GM21381 (cell line): ENCODE results near the gene CD93.

ENCODE experiments used
- ATAC-seq: cut with Tn5 transposase; IDR thresholded peaks from one replicate; pipeline ENCODE4 v1.9.1; 2021; ENCODE audit warnings: mild to moderate bottlenecking, moderate library complexity; ENCODE audit not compliant: unreplicated experiment

Gene CD93

GRCh38 chr20:23061734-23062561, 24.2 kb downstream of the CD93 start:
- ATAC-seq: no peak

DNA sequence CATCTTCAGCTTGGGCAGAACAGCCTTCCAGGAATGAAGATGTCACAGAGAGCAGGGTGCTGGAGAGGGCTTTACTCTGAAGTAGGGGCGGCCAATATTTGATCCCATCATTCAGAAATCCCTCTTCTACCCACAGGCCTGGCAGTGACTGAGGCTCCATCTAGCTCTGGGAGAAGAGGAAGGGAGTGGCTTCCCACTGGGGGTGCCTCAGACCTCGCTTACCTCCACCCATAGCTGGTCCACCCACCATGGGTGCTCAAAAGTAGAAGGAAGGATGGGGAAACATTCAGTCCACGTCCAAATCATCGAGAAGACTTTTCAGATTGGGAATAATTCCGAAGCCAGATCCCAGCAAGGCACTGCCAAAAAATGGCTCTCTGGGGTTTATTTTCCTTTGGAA, 24.9 kb downstream of the CD93 start:
- no peak for ATAC-seq

DNA sequence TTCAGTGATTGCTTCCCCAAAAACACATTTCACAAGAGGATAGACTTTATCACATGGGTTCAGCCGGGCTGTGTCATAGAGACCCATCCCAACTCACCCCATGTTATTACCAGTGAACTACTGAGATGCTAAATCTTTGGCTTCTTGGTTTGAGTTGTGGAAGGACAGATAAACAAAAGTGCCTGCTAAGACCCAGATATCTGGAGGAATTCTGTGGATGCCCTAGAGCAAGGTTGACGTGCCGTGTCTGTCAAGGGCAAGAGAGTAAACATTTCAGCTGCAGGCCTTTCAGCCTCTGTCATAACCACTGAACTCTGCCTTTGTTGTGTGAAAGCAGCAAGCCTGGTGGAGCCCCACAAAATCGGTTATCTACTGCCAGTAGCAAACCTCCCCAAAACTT, 25.5 kb downstream of the CD93 start:
- no peak for ATAC-seq

DNA sequence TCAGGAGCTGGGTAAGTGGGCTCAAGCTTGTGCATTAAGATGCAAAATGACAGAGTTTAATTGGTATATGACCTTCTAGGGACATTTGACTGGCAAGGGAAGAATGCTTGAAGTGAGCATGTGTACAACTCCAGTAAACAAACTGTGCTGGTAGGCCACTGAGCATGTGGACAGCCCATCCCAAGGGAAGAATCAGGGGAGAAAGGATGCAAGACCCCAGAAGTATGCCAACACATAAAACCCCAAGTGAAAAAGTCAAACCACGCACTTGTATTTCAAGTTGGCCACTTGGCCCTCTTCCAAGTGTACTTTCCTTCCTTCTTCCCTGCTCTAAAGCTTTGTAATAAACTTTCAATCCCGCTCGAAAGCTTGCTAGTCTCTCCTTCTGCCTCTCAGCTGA, 26.3 kb downstream of the CD93 start:
- no peak for ATAC-seq

DNA sequence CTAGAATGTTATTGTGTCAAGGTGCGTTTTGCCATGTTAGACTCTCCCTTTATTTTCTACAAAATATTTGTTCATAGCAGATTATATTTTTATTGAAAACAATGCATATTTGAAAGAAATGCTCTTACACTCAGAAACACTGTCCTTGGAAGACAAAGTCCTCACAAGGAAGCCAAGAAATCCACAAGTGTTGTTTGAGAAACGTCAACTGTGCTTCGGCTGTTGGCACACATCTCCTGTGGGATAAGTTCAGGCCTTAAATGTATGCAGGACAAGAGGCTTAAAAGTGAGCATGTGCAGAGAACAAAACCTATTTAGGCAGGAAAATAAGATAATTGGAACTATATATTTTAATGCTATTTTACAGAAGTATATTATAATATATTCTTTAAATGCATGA, 27.1 kb downstream of the CD93 start:
- no peak for ATAC-seq

- ATAC-seq: no peak
Measured at GRCh38 chr20:23058240-23058639, 27.9 kb downstream of the CD93 start.

DNA sequence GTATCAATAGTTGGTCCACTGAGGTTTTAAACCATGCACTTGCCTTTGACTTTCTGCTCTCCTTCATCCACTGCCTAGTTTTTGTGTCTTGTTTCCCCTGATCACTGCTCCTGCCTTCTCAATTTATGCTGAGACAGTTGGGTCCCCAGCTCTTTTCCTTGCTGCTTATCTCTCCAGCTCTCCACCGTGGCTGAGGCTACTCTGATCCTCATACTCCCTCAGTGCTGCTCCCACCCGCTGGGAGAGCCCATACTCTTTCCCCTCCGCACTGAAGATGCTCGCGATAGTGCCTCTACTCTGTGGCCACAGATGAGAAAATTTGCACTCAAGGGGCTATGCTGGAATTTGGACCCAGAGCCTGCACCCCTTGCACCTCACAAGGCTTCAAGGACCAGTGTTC, 33.2 kb downstream of the CD93 start:
- no peak for ATAC-seq

DNA sequence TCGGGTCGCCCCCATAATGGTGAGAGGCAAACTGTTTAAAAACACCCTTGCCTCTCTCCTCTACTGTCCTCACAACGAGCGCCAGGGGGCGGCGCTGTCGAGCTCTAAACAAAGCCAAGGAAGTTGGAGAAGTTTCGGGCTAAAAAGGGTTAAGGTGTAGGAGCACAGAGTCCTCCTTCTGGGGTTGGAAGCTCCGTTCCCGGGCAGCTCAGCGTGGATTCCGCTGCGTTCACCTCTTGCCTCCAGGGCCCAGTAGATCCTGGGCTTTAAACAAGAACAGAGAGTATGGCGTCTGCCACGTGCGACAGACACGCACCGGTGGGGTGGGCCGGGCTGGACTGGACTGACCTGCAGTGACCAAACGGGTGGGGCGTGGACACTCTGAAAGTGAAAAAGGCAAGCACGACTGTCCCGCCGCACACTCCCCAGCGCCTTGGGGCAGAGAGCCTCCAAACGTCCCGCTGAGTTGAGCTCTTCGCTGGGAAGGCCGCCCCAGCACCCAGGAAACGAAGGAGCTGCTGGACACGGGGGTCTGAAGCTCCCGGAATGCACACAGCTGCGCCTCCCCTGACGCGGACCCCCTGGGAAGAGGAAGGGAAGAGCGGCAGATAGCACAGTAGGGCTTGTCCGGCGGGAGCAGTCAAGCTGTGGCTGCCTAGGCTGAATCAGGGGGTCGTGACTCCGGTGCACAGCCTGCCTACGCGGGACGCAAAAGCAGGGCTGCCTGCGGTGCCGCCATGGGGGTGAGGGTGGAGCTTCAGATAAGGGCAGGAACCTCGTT, 35.1 kb downstream of the CD93 start:
- no peak for ATAC-seq

DNA sequence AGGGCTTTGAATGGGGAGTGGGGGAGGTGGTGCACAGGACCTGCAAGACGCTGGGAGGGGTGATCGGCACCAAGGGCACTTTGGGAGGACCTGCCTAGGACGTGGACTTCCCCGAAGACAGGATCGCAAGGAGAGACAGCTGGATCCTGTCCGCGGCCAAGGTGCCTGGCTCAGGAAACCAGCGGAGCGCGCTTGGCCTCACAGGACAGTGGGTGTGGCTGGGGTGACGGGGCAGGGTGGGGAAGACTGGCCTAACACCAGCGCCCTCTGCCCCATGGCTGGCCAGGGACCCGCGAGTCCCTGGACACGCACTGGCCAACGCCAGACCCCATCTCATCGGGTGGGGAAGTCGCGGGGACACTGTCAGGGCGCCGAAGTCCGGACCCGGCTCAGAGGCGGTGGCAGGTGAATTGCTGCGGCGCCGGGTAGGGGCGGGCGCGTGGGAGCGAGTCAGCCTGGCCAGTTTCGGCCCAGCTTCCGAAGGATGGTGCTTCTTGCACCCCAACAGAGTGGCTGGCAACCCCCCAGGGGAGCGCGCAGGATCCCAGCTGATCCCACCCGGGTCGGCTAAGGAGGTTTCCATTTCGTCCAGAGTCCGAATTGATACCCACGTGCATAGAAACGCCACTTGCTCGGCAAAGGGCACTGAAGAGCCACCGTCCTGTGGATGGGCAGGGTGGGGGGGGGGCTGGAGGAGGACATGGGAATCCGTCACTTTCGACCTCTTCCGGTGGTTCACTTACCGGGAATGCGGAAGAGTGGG, 35.9 kb downstream of the CD93 start:
- ATAC-seq: no peak

DNA sequence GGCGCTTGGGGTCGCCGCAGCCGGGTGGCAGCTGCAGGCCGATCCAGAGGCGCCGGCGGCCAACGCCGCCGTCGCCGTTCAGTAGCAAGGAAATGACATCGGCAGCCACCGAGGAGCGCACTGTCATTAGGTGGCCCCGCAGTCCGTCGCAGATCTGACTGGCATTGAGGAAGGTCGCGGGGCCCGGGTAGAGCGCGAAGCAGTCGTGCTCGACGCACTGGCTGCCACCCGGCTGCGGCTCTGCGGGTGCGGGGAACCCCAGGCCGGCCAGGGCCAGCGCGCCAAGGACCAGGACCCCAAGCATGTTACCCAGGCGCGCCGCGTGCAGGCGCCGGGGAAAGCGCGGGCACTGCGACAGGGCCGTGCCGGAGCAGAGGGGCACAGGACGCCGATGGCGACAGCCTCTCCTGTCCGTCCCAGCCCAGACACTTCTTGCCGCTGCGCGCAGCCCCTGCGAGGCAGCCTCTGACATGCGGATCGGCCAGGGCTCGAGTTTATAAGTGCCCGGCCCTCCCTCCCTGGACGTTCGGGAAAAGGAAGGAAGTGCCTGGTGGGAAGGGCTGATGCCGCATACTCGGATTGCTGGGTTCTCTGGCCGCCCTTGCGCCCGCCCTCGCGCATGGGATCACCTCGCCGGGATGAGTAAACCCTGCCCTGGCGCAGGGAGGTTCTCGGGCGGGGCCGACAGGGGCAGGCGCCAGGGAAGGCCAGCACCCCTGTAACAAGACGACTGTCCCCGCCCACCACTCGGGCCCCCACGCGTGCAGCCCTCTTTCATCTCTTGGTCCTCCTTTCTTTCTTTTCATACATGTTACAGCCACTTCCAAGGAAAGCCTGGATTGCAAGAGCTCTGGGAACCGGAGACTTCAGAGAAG, 36.7 kb downstream of the CD93 start, which contains the start of gene THBD:
THBD (minus strand) TSS at position 472 of the 875 bp plus-strand sequence; CDS start at position 304, 168 bp downstream.
- ATAC-seq: no peak

DNA sequence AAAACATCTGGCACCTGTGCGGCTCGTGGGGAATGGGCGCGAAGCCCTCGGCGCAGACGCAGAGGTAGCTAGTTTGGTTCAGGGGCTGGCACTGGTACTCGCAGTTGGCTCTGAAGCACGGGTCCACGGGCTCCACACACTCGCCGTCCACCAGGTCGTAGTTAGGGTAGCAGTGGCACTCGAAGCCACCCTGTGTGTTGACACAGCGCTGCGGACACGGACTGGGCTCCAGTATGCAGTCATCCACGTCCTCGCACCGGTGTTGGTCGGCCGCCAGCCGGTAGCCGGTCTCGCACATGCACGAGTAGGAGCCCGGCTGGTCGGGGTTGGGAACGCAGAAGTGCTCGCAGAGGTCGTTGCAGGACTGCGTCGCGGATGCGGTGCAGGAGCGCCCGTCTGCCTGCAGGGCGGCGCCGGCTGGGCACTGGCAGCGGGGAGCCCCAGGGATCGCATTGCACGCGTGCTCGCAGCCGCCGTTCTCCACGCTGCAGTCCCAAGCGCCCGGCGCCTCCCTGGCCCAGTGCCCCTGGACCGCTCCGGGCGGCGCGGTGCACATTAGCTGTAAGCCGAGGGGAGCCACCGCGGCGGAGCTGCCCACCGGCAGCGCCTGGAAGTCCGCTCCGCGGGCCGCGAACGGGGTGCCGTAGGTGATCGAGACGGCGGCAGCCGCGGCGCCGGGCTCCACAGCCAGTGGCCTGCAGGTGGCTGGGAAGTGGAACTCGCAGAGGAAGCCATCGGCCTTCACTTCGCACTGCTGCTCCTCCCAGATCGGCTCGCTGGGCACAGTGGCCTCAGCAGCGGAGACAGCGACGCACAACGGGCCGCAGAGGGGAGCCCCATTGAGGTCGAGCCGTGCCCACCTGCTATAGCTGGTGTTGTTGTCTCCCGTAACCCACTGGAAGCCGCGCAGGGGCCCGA, 37.6 kb downstream of the CD93 start:
- ATAC-seq: no peak

DNA sequence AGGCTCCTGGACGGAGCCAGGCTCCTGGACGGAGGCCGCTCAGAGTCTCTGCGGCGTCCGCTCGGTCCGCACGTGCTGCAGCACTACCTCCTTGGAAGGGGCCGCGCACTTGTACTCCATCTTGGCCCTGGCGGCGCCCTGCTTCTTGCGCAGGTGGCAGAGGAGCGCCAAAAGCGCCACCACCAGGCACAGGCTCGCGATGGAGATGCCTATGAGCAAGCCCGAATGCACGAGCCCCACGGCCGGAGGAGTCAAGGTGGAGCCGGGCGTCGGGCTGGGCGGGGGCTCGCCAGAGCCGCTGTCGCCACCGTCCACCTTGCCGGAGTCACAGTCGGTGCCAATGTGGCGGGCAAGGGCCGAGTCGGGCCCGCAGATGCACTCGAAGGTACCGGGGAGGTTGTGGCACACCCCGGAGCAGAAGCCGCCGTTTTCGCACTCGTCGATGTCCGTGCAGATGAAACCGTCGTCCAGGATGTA, 38.3 kb downstream of the CD93 start:
- no peak for ATAC-seq

- no peak for ATAC-seq
Measured at GRCh38 chr20:23047001-23047737, 39.0 kb downstream of the CD93 start.

DNA sequence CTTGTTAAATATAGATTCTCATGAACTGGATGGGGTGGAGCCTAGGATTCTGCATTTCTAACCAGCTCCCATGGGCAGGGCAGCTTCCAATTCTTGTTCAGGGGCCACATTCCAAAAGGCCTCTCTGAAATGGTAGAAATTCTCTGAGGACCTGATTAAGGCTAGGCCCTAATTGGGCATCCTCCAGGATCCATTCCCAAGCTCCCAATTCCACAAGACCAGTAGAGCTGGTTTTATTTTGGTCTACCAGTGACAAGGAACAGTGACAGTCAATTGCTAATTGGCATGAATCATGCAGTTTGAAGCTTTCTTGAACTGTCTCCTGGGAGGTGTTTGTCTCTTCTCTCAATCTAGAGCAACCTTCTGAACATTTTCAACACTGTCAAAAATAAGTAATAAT, 39.7 kb downstream of the CD93 start:
- no peak for ATAC-seq

GRCh38 chr20:23043376-23043775, 42.7 kb downstream of the CD93 start:
- no peak for ATAC-seq

DNA sequence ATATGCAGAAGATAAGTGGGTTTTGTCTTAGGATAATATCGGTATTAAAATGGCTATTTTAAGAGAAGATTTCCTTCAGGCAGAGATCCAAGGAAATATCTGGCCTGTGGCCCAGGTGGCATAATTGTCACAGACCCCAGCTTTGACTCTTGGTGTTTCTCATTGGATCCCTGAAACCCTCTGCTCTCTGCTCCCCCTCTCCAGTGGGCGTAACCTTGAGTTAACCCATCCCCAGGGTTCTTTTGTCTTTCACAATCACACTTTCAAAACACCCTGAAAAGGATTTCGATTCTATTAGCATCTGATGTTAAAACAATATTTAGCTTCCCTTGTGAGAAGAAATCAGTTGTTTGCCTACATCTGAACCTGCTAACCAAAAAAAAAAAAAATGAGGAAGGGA, 43.9 kb downstream of the CD93 start:
- ATAC-seq: no peak

GRCh38 chr20:23039885-23040508, 46.1 kb downstream of the CD93 start:
- ATAC-seq: no peak
